ENCODE data around the gene MIPOL1. TPM values are rescaled to one million over a fixed set of nuclear protein-coding genes. Genes with fewer than 3 reads are reported as not detected.

Gene MIPOL1
- total and polyA plus RNA-seq, 9 of the 15 experiments (the other 6 are each of a cell fraction or from before 2014, with no cell fraction given) = 6.7 to 21.9 (median 12.4) TPM

- peak; percentile 78 for FAIRE-seq
- 0% methylated on average over 1 of the region's 1 CpG for WGBS (ENCODE audit: insufficient coverage, low coverage, missing lambda C conversion rate)
- ChIA-PET CTCF (ENCODE audit: low intra/inter-chr PET ratio) (interaction anchor here (0.6 to 1.4 kb wide), 4 partner anchors 83 to 1164 kb away, joined by 3 read pairs; no protein-coding TSS in a partner anchor), POLR2A (no interaction called here)
- Histone ChIP-seq H3K27ac (ENCODE audit: extremely low read depth, low read depth, low read length) (no peak overlapping the region), H3K79me2 (ENCODE audit: control insufficient read depth, insufficient read depth, low read length) (no peaks in the 10 kb centered on the region), H3K36me3 (ENCODE audit: control insufficient read depth, insufficient read depth, low read length) (no peaks in the 10 kb centered on the region), H3K9me3 (replicated peaks; ENCODE audit: control insufficient read depth, insufficient read depth, low read depth, low read length) (no peaks in the 10 kb centered on the region), H2AFZ (ENCODE audit: low read depth, low read length) (no peak overlapping the region), H3K4me3 (no peak overlapping the region), H4K20me1 (replicated peaks; ENCODE audit: control insufficient read depth, insufficient read depth, low read length) (no peaks in the 10 kb centered on the region), H3K9ac (ENCODE audit: insufficient read depth in 1 of 2, low read depth in 2 of 2, low read length in 2 of 2) (no peak overlapping the region), H3K27me3 (ENCODE audit: control insufficient read depth in 2 of 2, insufficient read depth in 2 of 2, low read length in 2 of 2) (no peaks in the 10 kb centered on the region), H3K9me1 (ENCODE audit: control insufficient read depth, insufficient read depth, low read length) (no peaks in the 10 kb centered on the region), H3K4me2 (ENCODE audit: insufficient read depth, low read length) (no peak overlapping the region), H3K4me1 (replicated peaks in 1 of 2; ENCODE audit: control insufficient read depth in 2 of 2, insufficient read depth in 2 of 2, low read length in 2 of 2) (no peaks in the 10 kb centered on the region)
- peak; percentile 76 for ATAC-seq
- BruUV-seq (replicated peaks) = no TSS peak
- intact Hi-C loops (cut with micrococcal nuclease) (loop anchor here (2.0 to 10.0 kb wide), 2 partner anchors 82 to 588 kb away; no protein-coding TSS in a partner anchor), in situ Hi-C loops (cut with MboI) (no loop called here)
- peak; percentile 30 to 55 (median 34) for DNase-seq (ENCODE audit: extremely low read depth in 1 of 4, low spot score in 3 of 4)
- TF ChIP-seq ZNF644 (tag; IDR thresholded peaks at IDR 0.05; ENCODE audit: low read depth) = no peak
- TF ChIP-seq TAF1 (IDR thresholded peaks at IDR 0.05; ENCODE audit: control insufficient read depth, extremely low read depth, insufficient read depth, low read length, severe bottlenecking) = no peak
- no peak for TF ChIP-seq CBX2 (IDR thresholded peaks at IDR 0.05; ENCODE audit: insufficient read depth, low read length, poor library complexity, severe bottlenecking)
- TF ChIP-seq ZNF561 (CRISPR knock-in tag; conservative IDR thresholded peaks at IDR 0.05) = no peak
- TF ChIP-seq ZNF146 (CRISPR knock-in tag; IDR thresholded peaks at IDR 0.05; ENCODE audit: unreplicated experiment) = no peak
- TF ChIP-seq REST (IDR thresholded peaks at IDR 0.05; ENCODE audit: borderline replicate concordance) = peak; percentile 26; the same call in 1 of the 2 replicates
- no peak for TF ChIP-seq REST (CRISPR knock-in tag; IDR thresholded peaks at IDR 0.05; ENCODE audit: low read depth)
- no peak for TF ChIP-seq POLR2AphosphoS5 (IDR thresholded peaks at IDR 0.05; ENCODE audit: control insufficient read depth, insufficient read depth, low read depth, low read length)
- no peak for TF ChIP-seq HSF4 (CRISPR knock-in tag; IDR thresholded peaks at IDR 0.05; ENCODE audit: borderline replicate concordance)
- peak; percentile 38; the same call in 1 of the 2 replicates for TF ChIP-seq CREM (IDR thresholded peaks at IDR 0.05; ENCODE audit: low read depth)
- TF ChIP-seq YY1 (IDR thresholded peaks at IDR 0.05; ENCODE audit: borderline replicate concordance in 1 of 3, control insufficient read depth in 1 of 3, extremely low read depth in 1 of 3, insufficient read depth in 3 of 3, insufficient read length in 1 of 3, insufficient replicate concordance in 2 of 3, low read depth in 1 of 3, low read length in 2 of 3) = no peak
- no peak for TF ChIP-seq E2F3 (CRISPR knock-in tag; IDR thresholded peaks at IDR 0.05)
- no peak for TF ChIP-seq NFYB (IDR thresholded peaks at IDR 0.05; ENCODE audit: extremely low read depth, insufficient read length)
- no peak for TF ChIP-seq ZKSCAN3 (CRISPR knock-in tag; IDR thresholded peaks at IDR 0.05)
These were observed 35.3 kb downstream of the MIPOL1 start for GRCh38 chr14:37232907-37233481.

Data from K562 (cell line).